GM21381 (cell line): ENCODE results near the gene MYBPC2.
"Not testable (repeated sequence)": the region's sequence is repeated elsewhere in the genome, so short reads cannot be mapped to it uniquely, and the experiment has no call there.

Source experiments
- ATAC-seq: cut with Tn5 transposase; IDR thresholded peaks from one replicate; pipeline ENCODE4 v1.9.1; 2021; ENCODE audit warnings: mild to moderate bottlenecking, moderate library complexity; ENCODE audit not compliant: unreplicated experiment

Gene MYBPC2

DNA sequence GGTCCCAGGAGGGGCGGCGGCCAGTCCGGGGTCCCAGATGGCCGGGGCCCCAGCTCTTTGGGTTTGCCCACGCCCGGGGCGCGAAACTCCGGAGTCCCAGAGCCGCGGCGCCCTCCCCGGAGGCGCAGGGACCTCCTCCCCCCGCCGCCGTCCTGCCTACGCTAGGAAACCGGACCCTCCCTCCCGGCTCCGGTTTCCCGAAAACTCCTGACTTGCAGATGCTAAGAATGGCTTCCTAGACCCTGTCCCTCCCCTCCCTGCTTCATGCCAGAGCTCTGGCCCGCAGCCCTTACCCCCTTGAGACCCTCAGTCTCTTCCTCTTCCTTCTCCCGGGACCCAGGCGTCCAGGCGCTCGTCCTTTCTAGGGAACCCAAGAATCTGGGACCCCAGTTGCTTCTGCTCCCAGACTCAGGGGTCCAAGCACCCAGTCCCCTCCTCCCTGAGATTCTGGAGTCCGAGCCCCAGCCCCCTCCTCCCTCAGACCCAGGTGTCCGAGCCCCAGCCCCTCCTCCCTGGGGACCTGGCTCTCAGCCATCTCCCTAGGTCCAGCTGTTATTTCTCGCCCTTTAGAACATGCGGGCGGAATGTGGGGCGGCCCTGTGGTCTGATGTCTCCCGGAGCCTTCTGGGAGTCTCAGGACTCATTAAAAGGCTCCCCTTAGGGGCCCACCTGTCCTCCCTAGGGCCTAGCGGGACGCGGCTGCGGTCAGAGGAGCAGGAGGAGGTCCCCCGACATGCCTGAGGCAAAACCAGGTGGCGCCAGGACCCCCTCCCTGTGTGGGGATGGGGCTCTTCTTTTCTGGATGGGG, at the start of gene MYBPC2:
TSS of gene MYBPC2 (plus strand) at position 672 of the 808 bp plus-strand sequence. CDS start at position 734, 62 bp downstream.
- no peak for ATAC-seq

DNA sequence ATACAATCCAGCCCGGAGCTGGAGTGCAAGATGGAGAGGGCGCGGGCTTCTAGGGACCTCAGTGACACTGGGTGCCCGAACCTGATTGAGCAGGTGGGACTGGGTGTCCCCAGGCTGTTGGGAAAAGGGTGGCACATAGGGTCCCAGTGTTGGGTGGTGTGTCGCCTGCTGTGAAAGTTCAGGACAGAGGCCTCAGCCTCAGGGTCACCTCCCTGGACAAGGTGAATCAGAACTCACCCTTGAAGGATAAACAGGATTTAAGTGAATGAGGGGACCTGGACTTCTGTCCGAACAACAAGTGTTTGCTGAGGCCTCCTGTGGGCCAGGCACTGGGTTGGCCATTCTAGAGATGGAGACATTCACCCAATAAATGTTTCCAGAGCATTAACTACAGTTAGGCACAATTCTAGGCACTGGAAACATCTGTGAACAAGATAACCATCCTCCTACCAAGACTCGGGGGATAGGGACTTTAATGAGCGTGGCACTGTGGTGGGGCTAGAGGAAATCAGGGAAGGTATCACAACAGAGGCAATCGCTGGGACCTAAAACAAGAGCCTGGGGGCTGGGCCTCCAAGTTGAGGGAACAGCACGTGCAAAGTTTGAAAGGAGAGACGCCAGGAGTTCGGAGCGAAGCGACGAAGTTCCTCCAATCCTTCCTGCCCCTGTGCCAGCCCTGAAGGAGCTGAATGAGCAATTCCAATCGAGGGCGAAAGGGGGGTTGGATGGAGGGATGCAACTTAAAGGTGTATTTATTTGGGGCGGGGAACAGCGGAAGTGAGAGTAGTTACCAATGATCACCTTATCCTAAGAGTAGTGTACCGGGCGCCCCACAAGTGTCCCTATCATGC, 49.5 kb upstream of the MYBPC2 start:
- ATAC-seq: no peak

DNA sequence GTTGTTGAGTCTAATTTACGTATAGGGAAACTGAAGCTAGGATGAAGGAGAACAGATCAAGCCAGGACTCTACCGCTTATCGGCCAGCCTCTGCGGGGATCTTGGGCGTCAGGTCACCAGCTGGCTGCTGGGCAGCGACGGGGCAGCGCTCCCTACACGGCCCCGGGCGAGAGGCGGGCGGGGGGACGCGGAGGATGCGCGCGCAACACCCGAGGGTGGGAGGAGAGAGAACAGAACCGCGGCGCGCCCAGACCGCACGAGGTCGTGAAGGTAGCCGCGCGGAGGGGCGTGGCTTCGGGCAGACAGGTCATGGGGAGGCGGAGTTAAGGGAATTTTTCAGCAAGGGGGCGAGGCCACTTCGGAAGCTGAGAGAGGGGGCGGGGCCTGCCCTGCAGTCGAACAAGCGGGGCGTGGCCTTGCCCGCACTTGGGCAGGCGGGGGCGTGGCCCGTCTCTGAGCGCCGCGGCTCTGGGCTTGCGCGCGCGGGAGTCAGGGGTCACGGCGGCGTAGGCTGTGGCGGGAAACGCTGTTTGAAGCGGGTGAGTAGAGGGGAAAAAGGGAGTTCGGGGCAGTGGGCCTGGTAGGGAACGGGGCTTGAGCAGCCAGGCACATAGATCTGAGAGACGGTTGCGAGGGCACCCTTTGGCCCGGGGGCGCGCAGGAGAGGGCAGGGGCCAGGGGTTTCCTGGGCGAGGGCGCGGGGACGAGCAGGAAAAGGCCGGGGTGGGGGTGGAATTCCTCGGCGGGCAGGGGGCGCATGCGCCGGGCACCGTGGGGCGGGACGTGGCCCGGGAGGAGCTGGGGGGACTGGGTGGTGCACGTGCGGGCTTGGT, 48.6 kb upstream of the MYBPC2 start, which contains the start of gene POLD1:
TSS of gene POLD1 (plus strand) at position 496 of the 833 bp plus-strand sequence. CDS start 14,505 bp downstream, outside the sequence.
- ATAC-seq: peak; percentile 80

DNA sequence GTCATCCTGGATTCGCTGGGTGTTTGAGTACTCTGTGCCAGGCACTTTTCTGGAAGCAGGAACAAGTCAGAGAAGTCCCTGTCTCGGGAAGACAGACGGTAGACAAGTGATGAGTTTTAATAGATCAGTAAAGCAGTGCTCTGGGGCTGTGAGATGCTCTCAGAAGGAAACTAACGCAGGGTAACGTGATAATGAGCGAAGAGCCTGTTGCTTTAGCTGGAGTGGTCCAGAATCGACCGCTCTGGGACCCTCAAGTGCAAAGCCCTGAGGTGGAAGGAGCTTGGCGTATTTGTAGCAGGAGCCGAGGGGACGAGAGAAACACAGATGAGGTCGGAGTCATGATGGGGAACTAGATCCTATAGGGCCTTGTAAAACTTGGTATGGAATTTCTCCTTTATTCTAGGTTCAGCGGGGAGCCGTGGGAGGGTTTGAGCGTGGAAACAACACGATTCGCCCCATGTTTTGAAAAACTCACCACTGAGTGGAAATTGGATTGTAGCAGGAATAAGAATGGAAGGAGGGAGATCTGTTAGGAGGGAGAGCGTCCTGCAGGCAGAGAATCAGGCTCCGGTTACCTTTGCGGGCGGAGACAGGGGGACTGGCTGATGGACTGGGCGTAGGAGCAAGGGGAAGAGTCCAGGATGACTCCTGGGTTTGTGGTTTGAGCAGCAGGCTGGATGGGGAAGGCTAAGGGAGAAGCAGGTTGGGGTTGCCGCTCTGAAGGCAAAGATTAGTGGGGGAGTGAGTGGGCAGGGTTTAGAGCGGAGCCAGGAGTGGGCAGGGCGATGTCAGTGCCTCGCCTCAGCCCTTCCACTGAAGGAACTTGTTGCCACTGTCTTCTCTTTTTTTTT, 47.8 kb upstream of the MYBPC2 start:
- no peak for ATAC-seq

DNA sequence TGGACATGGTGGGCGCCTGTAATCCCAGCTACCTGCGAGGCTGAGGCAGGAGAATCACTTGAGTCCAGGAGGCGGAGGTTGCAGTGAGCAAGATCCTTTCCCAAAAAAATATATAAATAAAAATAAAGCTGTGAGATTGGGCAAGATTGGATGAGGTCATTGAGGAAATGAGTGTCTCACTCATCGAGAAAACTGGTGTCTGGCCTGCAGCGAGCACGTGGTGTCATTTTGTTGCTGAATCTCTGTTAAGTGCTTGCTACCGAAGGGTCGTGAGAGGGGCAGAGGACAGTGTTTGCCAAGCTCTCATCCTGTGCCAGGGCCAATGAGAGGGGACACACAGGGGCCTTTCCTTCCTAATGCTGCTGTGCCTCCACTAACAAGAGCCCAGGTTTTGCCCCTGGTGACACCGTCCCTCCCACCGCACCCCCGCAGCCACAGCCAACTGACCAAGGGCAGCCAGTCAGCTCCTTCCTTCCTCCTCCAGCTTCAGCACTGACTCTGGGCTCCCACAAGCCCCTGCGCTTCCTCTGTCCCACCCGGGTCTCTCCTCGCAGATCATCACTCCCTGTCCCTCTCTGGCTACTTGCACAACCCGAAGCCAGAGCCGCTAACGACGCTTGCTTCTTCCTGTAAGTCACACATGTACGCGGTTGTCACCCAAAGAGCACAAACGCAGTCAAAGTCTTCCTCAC, 45.4 kb upstream of the MYBPC2 start:
- ATAC-seq: no peak

DNA sequence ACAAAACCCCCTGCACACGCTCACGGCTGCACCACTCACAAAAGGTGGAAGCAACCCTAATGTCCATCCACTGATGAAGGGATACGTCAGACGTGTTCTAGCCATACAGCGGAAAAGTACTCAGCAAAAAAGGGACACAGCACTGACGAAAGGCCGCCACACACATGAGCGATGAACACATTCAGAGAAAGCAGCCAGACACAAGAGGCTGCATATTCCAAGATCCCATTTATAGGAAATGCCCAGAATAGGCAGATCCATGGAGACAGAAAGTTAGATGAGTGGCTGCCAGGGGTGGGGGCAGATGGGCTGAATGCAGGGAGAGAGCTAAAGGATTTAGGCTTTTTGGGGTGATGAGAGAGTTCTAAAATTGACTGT, 44.8 kb upstream of the MYBPC2 start:
- ATAC-seq: no peak

DNA sequence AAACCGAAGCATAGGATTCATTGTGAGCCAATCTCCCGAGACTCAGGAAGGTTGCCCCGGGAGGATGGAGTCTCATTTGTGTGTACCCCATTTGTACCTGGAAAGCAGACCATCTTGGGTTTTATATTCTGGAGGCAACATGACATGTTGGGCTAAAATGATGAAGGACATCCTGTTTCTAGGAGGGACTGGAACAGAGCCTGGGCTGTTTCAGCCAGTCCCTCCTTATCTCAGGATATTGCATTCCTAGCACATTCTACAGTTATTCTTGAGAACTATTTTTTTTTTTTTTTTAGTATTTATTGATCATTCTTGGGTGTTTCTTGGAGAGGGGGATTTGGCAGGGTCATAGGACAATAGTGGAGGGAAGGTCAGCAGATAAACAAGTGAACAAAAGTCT, 42.4 kb upstream of the MYBPC2 start:
- not testable (repeated sequence) for ATAC-seq

DNA sequence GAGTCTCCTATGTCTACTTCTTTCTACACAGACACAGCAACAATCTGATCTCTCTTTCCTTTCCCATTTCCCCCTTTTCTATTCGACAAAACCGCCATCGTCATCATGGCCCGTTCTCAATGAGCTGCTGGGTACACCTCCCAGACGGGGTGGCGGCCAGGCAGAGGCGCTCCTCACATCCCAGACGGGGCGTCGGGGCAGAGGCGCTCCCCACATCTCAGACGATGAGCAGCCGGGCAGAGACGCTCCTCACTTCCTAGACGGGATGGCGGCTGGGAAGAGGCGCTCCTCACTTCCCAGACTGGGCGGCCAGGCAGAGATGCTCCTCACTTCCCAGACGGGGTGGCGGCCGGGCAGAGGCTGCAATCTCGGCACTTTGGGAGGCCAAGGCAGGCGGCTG, 41.7 kb upstream of the MYBPC2 start:
- not testable (repeated sequence) for ATAC-seq

DNA sequence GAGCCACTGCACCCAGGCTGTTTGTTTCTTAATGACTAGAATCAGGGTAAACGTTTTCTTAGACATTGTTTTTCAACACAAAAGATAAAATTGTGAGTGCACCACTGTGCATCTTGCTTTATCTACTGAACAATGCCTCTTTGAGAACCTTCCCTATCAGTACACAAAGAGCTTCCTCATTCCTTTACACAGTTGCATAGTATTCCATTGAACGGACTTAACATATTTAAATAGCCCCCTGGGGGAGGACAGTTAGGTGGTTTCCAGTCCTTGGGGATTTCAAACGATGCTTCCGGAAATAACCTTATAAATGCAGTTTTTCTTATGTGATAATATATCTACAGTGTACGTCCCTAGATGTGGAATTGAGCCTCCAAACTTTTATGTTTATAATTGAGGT, 39.9 kb upstream of the MYBPC2 start:
- no peak for ATAC-seq

DNA sequence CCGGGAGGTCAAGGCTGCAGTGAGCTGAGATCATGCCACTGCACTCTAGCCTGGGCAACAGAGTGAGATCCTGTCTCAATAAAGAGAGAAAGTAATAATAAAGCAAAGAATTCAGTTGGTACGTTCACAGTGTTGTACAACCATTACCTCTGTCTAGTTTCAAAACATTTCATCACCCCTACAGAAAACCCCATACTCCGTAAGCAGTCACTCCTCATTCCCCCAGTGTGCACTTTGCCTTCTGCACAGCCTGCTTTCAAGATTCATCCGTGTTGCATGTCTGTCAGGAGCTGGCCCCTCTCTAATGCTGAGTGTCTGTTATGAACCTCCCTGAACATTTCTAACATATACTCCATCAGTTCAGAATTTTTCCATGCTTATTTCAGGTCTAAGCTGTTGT, 39.1 kb upstream of the MYBPC2 start:
- no peak for ATAC-seq

DNA sequence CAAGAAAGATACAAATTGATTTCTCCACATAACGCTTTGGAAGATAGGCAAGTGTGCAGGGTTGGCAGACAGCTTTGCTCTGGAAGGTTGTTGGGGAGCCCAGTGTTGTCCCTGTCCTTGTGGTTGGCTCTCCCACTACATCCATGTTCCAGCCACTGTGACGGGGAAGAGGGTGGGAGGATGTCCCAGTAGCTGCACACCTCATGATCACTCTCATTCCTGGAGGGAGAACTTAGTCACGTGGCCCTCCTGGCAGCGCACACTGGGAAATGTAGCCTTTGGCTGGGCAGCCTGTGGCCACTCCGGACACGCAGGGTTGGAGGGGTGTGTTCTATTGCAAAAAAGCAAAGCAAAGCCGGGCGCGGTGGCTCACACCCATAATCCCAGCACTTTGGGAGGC, 38.7 kb upstream of the MYBPC2 start:
- no peak for ATAC-seq

DNA sequence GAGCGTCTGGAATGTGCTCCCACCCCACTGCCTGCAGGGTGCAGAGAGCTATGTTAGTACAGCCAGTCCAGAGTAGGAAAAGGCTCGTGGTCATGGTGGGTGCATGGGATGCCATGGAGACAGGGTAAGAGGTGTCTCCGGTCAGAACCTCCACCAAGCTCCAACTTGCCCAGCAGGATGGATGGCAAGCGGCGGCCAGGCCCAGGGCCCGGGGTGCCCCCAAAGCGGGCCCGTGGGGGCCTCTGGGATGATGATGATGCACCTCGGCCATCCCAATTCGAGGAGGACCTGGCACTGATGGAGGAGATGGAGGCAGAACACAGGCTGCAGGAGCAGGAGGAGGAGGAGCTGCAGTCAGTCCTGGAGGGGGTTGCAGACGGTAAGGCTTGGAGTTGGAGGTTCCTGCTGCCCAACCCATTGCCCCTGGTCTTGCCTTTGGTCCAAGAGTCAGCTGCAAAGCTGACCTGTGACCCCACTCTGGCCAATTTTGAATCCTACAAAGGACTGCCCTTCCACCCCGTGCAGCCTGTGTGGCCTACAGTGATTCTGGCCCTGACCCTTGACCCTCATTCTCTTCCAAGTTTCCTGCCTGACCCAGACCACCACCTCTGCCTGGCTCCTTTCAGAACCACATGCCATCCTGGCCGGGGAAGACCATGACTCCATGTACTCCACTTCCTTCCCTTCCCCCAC, 33.9 kb upstream of the MYBPC2 start:
- no peak for ATAC-seq

DNA sequence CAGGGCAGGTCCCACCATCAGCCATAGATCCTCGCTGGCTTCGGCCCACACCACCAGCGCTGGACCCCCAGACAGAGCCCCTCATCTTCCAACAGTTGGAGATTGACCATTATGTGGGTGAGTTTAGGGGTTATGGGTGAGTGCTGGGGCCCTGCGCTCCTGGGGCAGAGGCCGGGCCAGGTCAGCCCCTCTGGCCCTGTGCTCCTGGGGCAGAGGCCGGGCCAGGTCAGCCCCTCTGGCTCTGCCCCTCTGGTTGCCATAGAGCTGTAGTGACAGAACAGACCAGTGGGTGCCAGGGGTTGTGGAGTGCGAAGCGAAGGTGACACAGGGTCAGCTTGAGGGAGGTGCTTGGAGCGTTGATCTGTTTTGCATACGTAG, 33.3 kb upstream of the MYBPC2 start:
- ATAC-seq: no peak

DNA sequence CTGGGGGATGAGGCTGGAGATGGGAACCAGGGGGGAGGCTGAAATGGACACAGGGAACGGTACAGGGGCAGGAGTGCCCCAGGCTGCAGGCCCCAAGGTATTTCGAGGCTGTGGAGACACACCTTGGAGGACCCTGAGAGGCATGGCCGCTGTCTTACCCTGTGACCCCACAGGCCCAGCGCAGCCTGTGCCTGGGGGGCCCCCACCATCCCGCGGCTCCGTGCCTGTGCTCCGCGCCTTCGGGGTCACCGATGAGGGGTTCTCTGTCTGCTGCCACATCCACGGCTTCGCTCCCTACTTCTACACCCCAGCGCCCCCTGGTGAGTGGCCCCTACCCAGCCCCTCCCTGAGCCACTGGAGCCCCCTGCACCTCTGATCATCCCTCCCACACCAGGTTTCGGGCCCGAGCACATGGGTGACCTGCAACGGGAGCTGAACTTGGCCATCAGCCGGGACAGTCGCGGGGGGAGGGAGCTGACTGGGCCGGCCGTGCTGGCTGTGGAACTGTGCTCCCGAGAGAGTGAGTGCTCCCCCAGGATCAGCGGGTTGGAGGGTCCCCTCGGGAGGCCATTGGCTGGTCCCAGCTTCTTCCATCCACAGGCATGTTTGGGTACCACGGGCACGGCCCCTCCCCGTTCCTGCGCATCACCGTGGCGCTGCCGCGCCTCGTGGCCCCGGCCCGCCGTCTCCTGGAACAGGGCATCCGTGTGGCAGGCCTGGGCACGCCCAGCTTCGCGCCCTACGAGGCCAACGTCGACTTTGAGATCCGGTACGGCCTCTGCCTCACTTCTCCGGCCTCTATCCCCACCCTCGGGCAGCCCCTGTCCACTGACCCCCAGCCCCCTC, 30.9 kb upstream of the MYBPC2 start:
- ATAC-seq: no peak

DNA sequence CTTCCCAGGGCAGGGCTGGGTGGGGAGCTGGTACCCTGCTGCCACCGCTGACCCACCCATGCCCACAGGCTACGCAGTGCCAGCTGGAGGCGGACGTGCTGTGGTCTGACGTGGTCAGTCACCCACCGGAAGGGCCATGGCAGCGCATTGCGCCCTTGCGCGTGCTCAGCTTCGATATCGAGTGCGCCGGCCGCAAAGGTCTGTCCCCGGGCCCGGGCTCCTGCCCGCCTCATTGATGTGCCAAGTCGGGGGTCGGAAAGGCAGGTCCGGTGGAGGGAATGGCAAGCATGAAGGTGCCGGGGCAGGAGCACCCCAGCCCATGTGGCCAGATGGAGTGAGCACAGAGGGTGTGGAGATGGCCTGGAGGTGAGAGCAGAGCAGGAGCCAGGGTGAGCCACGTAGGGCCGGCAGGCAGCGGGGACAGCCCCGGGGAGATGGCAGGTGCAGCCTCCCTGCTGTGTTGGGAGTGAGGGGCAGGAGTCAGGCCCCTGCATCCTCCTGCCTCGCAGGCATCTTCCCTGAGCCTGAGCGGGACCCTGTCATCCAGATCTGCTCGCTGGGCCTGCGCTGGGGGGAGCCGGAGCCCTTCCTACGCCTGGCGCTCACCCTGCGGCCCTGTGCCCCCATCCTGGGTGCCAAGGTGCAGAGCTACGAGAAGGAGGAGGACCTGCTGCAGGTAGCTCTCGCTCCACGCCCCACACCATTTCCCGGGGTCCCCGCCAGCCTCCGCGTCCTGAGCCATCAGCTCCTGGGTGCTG, 30.0 kb upstream of the MYBPC2 start:
- no peak for ATAC-seq

DNA sequence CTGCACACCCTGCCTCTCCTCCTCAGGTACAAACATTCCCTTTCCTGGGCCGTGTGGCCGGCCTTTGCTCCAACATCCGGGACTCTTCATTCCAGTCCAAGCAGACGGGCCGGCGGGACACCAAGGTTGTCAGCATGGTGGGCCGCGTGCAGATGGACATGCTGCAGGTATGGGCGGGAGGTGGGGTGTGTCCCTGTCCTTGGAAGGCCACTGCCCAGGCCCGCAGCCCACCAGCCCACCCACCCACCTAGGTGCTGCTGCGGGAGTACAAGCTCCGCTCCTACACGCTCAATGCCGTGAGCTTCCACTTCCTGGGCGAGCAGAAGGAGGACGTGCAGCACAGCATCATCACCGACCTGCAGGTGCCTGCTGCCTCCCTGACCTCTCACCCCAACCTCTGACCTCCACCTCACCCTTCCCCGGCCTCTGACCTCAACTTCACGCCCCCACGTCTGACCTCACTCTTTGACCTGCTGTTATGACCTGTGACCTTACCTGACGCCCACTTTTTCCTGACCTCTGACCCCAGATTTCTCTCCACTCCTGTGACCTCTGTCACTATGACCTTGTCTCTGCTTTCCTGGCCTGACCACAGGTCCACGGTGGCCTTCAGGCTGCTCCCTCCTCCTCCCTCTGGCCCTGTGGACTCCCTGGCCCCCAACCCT, 26.4 kb upstream of the MYBPC2 start:
- ATAC-seq: no peak

DNA sequence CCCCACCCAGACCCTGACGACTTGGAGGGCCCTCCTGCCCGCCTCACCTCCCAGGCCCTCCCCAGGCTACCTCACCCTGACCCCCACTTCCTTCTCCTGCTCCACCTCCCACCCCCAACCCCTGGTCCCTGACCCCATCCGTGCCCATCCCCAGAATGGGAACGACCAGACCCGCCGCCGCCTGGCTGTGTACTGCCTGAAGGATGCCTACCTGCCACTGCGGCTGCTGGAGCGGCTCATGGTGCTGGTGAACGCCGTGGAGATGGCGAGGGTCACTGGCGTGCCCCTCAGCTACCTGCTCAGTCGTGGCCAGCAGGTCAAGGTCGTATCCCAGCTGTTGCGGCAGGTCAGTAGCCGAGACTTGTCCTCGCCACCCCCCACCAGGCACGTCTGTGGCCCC, 25.9 kb upstream of the MYBPC2 start:
- no peak for ATAC-seq
